ENCODE results near the gene RNASE3. TPM values are rescaled to one million over a fixed set of nuclear protein-coding genes. Genes with fewer than 3 reads are reported as not detected.
"Not testable (repeated sequence)": the region's sequence is repeated elsewhere in the genome, so short reads cannot be mapped to it uniquely, and the experiment has no call there.

Gene RNASE3
- total RNA-seq: not detected in 2 replicates

DNA sequence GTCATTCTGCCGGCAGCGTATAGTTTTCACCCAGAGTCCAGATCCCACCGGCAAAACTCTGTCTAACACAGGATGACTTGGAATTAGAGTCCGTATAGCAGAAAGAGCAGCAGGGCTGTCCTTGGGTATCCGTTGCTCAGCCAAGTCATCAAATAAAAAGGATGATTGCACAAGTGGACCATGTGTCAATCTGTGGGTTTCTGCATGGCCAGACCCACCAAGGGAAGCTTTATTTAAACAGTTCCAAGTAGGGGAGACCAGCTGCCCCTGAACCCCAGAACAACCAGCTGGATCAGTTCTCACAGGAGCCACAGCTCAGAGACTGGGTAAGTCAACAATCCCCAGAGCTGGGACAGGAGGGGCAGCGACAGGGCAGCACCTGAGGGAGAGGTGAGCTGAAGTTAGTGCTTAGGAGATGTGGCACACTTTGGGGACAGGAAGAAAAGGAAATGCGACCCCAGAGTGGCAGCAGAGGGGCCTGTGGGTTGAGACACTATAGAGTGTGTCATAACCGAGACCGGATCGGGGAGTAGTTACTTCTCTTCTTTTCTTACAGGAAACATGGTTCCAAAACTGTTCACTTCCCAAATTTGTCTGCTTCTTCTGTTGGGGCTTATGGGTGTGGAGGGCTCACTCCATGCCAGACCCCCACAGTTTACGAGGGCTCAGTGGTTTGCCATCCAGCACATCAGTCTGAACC is at the start of gene RNASE3:
Gene RNASE3 (plus strand): TSS at position 260 of the 700 bp plus-strand sequence. CDS start 302 bp downstream, at position 562.
- not testable (repeated sequence) for H3K4me3 ChIP-seq (ENCODE audit: low read depth, low read length); H3K36me3 ChIP-seq (ENCODE audit: control insufficient read depth, insufficient read depth, low read length); H3K27me3 ChIP-seq (ENCODE audit: control insufficient read depth, insufficient read depth, low read length)

DNA sequence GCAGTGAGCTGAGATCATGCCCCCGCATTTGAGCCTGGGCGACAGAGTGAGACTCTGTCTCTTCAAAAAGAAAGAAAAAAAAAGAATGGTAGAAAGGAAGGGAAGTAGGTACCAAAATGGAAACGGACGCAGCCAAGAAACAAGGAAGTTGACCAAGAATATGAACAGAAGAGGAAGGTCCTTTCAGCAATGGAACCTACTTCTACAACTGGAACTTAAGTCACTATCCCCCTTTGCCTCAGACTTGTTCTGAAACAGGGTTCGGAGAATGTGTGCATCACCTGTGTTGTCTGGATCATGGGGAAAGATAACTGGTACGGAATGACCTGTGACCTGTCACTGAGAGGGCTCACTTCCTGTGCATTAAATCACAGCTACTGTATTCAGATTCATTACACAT is 44.6 kb upstream of the RNASE3 start:
- no peak for DNase-seq (ENCODE audit: low read depth)
- TF ChIP-seq, protein P1, sequence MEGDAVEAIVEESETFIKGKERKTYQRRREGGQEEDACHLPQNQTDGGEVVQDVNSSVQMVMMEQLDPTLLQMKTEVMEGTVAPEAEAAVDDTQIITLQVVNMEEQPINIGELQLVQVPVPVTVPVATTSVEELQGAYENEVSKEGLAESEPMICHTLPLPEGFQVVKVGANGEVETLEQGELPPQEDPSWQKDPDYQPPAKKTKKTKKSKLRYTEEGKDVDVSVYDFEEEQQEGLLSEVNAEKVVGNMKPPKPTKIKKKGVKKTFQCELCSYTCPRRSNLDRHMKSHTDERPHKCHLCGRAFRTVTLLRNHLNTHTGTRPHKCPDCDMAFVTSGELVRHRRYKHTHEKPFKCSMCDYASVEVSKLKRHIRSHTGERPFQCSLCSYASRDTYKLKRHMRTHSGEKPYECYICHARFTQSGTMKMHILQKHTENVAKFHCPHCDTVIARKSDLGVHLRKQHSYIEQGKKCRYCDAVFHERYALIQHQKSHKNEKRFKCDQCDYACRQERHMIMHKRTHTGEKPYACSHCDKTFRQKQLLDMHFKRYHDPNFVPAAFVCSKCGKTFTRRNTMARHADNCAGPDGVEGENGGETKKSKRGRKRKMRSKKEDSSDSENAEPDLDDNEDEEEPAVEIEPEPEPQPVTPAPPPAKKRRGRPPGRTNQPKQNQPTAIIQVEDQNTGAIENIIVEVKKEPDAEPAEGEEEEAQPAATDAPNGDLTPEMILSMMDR (IDR thresholded peaks at IDR 0.05; ENCODE audit: insufficient read depth, low read length, poor library complexity, severe bottlenecking): no peak
- no peaks in the 10 kb centered on the region for H3K27me3 ChIP-seq (ENCODE audit: control insufficient read depth, insufficient read depth, low read length)
- H3K36me3 ChIP-seq (ENCODE audit: control insufficient read depth, insufficient read depth, low read length): no peaks in the 10 kb centered on the region
- no peak overlapping the region for H3K4me3 ChIP-seq (ENCODE audit: low read depth, low read length)

More for the DNA sequence above, at the start of gene RNASE3:
- not testable (repeated sequence) for DNase-seq (ENCODE audit: low read depth)

DNA sequence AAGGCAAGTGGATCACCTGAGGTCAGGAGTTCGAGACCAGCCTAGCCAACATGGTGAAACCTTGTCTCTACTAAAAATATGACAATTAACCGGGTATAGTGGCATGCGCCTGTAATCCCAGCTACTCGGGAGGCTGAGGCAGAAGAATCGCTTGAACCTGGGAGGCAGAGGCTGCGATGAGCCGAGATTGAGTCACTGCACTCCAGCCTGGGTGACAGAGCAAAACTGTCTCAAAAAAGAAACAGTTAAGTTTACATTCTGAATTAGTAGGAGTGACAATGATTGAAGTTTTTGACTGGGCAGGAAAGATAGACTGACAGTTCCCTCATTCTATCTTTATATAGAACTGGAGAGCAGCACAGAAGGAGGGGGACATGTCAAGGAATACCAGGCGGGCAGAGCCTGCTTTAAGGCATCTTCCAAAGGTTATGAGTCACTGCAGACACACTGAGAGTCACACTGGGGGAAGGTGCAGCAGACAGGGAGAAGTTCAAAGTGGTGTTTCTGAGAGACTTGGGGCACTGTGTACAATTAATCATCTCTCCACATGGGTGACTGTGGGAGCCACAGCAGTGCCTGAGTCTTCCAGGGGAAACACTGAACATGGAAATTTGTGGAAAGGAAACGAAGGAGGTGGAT is 42.8 kb upstream of the RNASE3 start:
- DNase-seq (ENCODE audit: low read depth): peak; percentile 28
- TF ChIP-seq, protein P1 (IDR thresholded peaks at IDR 0.05; ENCODE audit: insufficient read depth, low read length, poor library complexity, severe bottlenecking): no peak
- H3K36me3 ChIP-seq (ENCODE audit: control insufficient read depth, insufficient read depth, low read length): no peaks in the 10 kb centered on the region
- no peak overlapping the region for H3K4me3 ChIP-seq (ENCODE audit: low read depth, low read length)
- H3K27me3 ChIP-seq (ENCODE audit: control insufficient read depth, insufficient read depth, low read length): no peaks in the 10 kb centered on the region

- H3K4me3 ChIP-seq (ENCODE audit: low read depth, low read length): no peak overlapping the region
Measured at GRCh38 chr14:20848955-20849570, 42.1 kb upstream of the RNASE3 start.

GRCh38 chr14:20853042-20853441 is 38.1 kb upstream of the RNASE3 start:
- no peak for DNase-seq (ENCODE audit: low read depth)
- TF ChIP-seq, protein P1 (IDR thresholded peaks at IDR 0.05; ENCODE audit: insufficient read depth, low read length, poor library complexity, severe bottlenecking): no peak
- H3K36me3 ChIP-seq (ENCODE audit: control insufficient read depth, insufficient read depth, low read length): no peaks in the 10 kb centered on the region
- H3K4me3 ChIP-seq (ENCODE audit: low read depth, low read length): no peak overlapping the region
- H3K27me3 ChIP-seq (ENCODE audit: control insufficient read depth, insufficient read depth, low read length): no peaks in the 10 kb centered on the region

More at GRCh38 chr14:20848955-20849570, 42.1 kb upstream of the RNASE3 start:
- DNase-seq (ENCODE audit: low read depth): no peak
- TF ChIP-seq, protein P1 (IDR thresholded peaks at IDR 0.05; ENCODE audit: insufficient read depth, low read length, poor library complexity, severe bottlenecking): no peak
- Histone ChIP-seq H3K36me3 (ENCODE audit: control insufficient read depth, insufficient read depth, low read length) (no peaks in the 10 kb centered on the region), H3K27me3 (ENCODE audit: control insufficient read depth, insufficient read depth, low read length) (no peaks in the 10 kb centered on the region)

DNA sequence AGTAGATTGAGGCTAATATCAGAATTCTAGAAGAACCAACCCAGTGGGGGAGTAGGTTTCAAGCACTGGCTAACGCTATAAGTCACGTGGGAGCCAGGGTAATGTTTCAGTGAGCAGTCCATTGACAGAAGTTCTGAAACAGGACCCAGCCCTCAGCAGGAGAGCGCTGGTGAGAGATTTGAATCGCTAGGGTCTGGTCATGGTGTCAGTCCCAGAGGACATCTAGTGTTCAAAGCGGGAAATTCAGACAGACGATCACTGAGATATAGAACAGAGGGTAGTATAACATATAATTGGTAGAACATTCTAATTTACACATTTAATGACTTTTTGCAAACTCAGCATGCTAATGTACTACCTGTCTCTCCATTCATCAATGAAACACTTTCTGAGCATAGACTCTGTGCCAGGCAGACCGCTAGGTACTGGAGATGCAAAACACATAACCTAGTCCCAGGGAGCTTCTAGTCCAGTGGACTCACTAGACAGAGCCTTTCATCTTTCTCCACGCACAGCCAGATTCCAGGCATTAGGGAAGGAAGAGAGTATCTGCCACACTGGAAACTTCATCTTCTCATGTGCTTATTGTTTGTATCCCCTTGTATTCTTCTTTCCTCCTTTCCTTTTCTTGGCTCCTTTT is 35.4 kb upstream of the RNASE3 start:
- TF ChIP-seq, protein P1 (IDR thresholded peaks at IDR 0.05; ENCODE audit: insufficient read depth, low read length, poor library complexity, severe bottlenecking): peak; percentile 75
- peak; percentile 56 for DNase-seq (ENCODE audit: low read depth)

More for the DNA sequence above, 35.4 kb upstream of the RNASE3 start:
- peaks cover 2% of the 10 kb centered on the region for H3K27me3 ChIP-seq (ENCODE audit: control insufficient read depth, insufficient read depth, low read length)
- no peaks in the 10 kb centered on the region for H3K36me3 ChIP-seq (ENCODE audit: control insufficient read depth, insufficient read depth, low read length)
- no peak overlapping the region for H3K4me3 ChIP-seq (ENCODE audit: low read depth, low read length)

Data from kidney epithelial cell (primary cell).